GM08714 (cell line): ENCODE results near the gene BCAP31.
A peak's percentile ranks its signal among the peaks of the same experiment; 100 is the strongest.

ENCODE experiments used
- H3K4me3 ChIP-seq: fragments of 200-500 bp; sonication (Bioruptor generic); 2 replicates; pipeline ENCODE4 v1.5.1; 2014; ENCODE audit warnings: mild to moderate bottlenecking, low read length, inconsistent platforms
- ZNF274 ChIP-seq: IDR thresholded peaks from 2 replicates; pipeline ENCODE4 v1.6.1; 2012; ENCODE audit warnings: mild to moderate bottlenecking, low read depth, low read length

BCAP31 gene

GRCh38 chrX:153724252-153725038 lies at the start of gene BCAP31, which contains the start of gene ABCD1:
TSS of gene BCAP31 (minus strand) at chrX:153724387. CDS start at chrX:153723244, 1,143 bp downstream.
TSS of gene ABCD1 (plus strand) at chrX:153724856. CDS start at chrX:153725267, 411 bp downstream.
- H3K4me3 ChIP-seq: peak within 1 kb of the TSS; percentile 73; the same call in 1 of the 2 replicates
- no peak for TF ChIP-seq ZNF274

- H3K4me3 ChIP-seq: no peak overlapping the region
- no peak for TF ChIP-seq ZNF274
Observed at GRCh38 chrX:153773218-153773611, 49.0 kb upstream of the BCAP31 start.

GRCh38 chrX:153772316-153773217 lies 48.4 kb upstream of the BCAP31 start:
- no peak for TF ChIP-seq ZNF274
- no peak overlapping the region for H3K4me3 ChIP-seq

- TF ChIP-seq ZNF274: no peak
Observed at GRCh38 chrX:153771415-153772315, 47.5 kb upstream of the BCAP31 start.

GRCh38 chrX:153770601-153771414 lies 46.6 kb upstream of the BCAP31 start:
- H3K4me3 ChIP-seq: no peak overlapping the region
- TF ChIP-seq ZNF274: no peak

More at GRCh38 chrX:153771415-153772315, 47.5 kb upstream of the BCAP31 start:
- H3K4me3 ChIP-seq: no peak overlapping the region

GRCh38 chrX:153769865-153770600 lies 45.8 kb upstream of the BCAP31 start:
- TF ChIP-seq ZNF274: no peak
- H3K4me3 ChIP-seq: no peak overlapping the region

- no peak for TF ChIP-seq ZNF274
- H3K4me3 ChIP-seq: no peak overlapping the region
Observed at GRCh38 chrX:153769158-153769864, 45.1 kb upstream of the BCAP31 start.

GRCh38 chrX:153768311-153769157 lies 44.3 kb upstream of the BCAP31 start:
- H3K4me3 ChIP-seq: no peak overlapping the region

GRCh38 chrX:153767674-153768055 lies 43.5 kb upstream of the BCAP31 start:
- H3K4me3 ChIP-seq: no peak overlapping the region
- TF ChIP-seq ZNF274: no peak

More at GRCh38 chrX:153768311-153769157, 44.3 kb upstream of the BCAP31 start:
- TF ChIP-seq ZNF274: no peak

GRCh38 chrX:153766871-153767673 lies 42.9 kb upstream of the BCAP31 start:
- H3K4me3 ChIP-seq: no peak overlapping the region
- no peak for TF ChIP-seq ZNF274
